SK-N-SH (cell line): ENCODE data around the gene ARHGAP42.

ENCODE experiments used
- CHD2 ChIP-seq: fragments of 150-350 bp; IDR thresholded peaks from 2 replicates; pipeline ENCODE4 v1.6.1; 2018; ENCODE audit warnings: low read length; ENCODE audit not compliant: partially characterized antibody
- CTCF ChIP-seq: fragments of 200-600 bp; sonication (generic); IDR thresholded peaks from 2 replicates; pipeline ENCODE4 v1.6.1; 2017; ENCODE audit warnings: antibody characterized with exemption, mild to moderate bottlenecking, moderate library complexity
- EP300 ChIP-seq, 2 experiments: IDR thresholded peaks; 2 replicates each; pipeline versions ENCODE4 v1.4.0 to v1.6.1; 2012; ENCODE audit warnings: borderline replicate concordance in 1 of 2, low read depth in 1 of 2, low read length in 1 of 2
- MAX ChIP-seq: IDR thresholded peaks from 2 replicates; pipeline ENCODE4 v1.4.0; 2012; ENCODE audit warnings: low read depth
- REST ChIP-seq: IDR thresholded peaks from 2 replicates; pipeline ENCODE4 v1.6.1; 2012; ENCODE audit warnings: mild to moderate bottlenecking, low read depth, low read length, moderate library complexity
- RXRA ChIP-seq: IDR thresholded peaks from 2 replicates; pipeline ENCODE4 v1.4.0; 2012; ENCODE audit warnings: low read depth, mild to moderate bottlenecking, borderline replicate concordance
- USF2 ChIP-seq: fragments of 150-350 bp; IDR thresholded peaks from 2 replicates; pipeline ENCODE4 v1.6.1; 2017; ENCODE audit warnings: antibody characterized with exemption, low read length, low read depth, borderline replicate concordance
- YY1 ChIP-seq: IDR thresholded peaks from 2 replicates; pipeline ENCODE4 v1.4.0; 2012; ENCODE audit warnings: low read depth, mild to moderate bottlenecking

- TF ChIP-seq EP300 (IDR thresholded peaks at IDR 0.05; ENCODE audit: borderline replicate concordance in 1 of 2, low read depth in 1 of 2, low read length in 1 of 2) (no peak), USF2 (no peak), CTCF (no peak), REST (no peak), YY1 (no peak), CHD2 (no peak), MAX (no peak), RXRA (no peak)
These were observed 281.9 kb downstream of the ARHGAP42 start for GRCh38 chr11:100969008-100969407.
